HG03135 (cell line): Measurements from ENCODE around the gene ZWILCH.
"Not testable (repeated sequence)": the region's sequence is repeated elsewhere in the genome, so short reads cannot be mapped to it uniquely, and the experiment has no call there.

Experiments used
- ATAC-seq: cut with Tn5 transposase; IDR thresholded peaks from one replicate; pipeline ENCODE4 v1.9.1; 2021; ENCODE audit warnings: mild to moderate bottlenecking, moderate library complexity; ENCODE audit not compliant: unreplicated experiment

ZWILCH gene

DNA sequence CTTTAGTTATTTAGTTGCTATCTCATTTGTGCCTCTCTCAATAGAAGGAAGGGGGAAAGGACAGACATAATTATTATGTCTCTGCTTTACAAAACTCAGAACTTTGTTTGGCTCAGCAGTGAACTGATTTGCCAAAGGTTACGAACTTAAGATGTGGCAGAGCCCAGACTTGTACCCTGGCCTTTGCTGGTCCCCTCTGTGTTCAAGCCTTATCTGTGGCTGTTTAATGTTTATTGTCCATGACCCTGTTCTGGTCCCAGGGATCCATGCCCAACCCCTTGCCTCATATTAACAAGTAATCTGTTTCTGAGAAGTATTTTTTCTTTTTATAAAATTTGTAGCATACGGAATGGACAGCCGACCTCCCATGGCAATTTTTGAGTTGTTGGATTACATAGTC, 18.2 kb upstream of the ZWILCH start:
- ATAC-seq, result no peak

DNA sequence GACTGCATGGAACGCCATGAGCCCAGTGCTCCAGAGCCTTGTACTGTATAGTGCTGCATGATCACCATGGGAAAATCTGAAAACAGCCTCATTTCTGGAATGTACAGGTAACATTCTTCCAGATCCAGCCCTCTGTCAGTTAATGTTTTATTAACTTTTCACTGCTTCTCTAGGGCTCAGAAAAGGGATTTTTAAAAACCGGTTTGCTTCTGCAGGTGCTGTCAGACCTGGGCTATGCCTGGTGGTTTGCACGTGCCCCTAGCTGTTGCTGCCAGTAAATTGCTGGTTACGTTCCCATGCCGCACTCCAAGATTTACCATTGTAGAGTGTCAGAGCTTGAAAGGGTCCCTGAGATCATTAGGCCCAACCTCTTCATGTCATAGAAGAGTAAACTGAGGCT, 16.6 kb upstream of the ZWILCH start:
- ATAC-seq, result no peak

DNA sequence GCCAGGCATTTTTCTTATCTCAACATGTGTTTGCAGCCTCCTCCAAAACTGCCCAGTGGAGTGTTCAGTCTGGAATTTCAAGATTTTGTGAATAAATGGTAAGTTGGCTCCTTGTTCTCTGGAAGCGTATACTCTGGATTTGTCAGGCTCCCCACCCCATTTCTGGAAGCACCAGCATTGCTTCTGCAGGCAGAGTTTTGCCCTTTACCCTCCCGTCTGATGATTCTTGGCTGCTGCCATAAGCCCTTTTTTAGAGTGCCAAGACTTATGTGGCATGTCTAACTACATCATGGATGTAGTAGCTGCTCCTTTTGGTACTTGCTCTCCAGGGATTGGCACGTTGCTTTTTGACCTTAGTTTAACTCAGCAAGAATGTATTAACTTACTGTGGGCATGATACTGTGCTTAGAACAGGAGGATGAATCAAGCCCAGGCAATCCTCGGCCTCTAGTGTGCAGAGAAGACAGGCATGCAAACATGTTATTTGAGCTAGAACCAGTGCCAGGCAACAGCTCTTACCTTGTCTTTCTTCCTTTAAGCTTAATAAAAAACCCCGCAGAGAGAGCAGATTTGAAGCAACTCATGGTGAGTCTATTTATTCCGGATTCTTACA, 15.8 kb upstream of the ZWILCH start:
- no peak for ATAC-seq

DNA sequence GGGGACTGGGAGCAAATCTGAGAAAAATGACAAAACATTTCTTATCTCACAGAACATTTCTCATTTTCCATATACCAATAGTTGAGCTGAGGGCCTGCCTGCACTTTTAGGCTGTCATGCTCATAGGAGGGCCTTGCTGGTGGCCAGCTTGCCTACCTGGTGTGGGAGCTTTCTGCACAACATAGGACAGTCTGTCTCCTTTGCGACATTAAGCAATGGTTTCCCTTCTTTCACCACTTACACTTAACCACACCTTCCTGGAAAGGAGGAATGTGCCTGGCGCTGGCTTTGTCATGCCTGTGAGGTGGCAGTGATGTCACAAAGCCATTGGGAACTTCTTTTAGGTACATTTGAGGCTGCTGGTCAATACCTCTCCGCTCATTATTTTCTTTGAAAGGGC, 13.3 kb upstream of the ZWILCH start:
- ATAC-seq, result no peak

DNA sequence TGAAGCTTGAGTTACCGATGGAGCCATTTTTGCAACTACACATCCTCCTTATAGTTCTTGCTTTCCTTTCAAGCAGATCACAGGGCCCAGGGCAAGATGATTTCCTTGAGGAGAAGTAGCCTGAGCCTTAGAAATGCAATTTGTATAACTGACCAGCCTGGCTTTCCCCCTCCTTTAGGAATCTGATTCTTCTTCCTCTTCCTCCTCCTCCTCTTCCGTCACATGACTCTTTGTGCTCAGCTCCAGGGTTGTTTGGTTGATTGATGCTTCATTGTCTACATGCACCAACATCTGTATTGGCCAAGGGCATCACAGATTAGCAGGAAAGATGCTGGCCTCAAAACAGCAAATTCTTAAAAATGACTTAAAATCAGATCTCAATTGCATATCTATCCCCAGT, 10.9 kb upstream of the ZWILCH start:
- ATAC-seq, result no peak

DNA sequence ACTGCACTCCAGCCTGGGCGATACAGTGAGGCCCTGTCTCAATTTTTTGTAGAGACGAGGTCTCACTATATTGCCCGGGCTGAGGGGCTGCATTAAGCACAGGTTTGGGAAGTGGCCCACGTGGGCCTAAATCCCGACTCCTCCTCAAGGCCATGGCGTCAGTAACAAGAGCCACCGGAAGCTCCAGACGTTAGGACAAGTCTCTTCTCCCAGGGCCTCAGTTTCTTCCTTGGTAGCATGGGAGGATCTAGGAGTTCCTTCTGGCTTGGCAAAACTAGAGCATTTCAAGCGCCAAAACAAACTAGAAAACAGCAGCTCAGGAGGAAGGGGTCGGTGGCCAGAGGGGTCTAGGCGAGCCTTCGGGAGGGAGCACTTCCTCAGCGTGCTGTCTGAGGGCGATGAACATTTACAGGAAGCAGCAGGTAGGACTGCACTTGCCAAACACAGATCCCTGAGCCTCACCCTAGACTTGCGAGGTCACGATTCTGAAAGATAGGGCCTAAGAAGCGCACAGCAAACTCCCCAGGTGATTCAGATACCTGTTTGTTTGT, 8.1 kb upstream of the ZWILCH start:
- peak; percentile 10 for ATAC-seq

DNA sequence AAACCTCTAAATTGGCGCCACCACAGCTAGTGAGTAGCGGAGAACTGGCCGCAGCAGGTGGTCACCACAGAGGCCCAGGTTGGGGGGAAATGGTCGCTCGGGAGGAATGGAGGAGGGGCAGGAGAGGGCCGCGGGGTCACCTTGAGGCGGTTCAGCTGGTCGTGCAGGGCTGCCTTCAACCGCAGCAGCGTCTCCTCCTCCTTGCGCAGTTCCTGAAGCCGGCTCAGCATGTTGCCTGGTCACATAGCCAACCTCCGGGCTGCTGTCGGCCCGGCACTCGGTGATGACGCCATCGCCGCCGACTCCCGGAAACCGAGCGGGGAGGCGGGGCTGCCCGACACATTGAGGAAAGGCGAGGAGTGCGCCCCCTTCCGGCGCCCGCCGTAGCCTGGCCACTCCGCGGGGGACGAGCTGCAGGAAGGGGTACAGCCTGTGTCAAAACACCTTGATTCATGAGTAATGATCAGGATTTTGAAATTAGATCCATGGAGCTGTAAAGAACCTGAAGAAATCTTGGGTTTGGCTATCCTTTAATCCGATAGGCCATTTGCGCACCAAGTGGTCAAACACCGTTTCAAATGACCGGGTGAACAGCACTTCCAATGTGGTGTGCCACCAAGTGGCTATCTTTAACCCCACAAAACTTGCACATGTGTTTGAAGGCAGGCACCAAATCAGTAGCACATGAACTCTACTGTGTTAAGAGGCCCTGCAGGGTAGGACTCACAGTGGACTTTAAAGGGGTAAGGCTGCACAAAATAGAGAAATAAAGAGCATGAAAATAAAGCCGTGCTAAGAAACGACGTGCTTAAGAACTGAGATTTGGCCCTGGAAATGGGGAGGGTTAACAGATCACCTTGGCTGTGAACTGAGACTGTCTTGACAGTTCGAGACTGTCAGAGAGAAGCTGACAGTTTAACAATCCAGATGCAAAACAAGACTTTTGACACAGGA, 7.3 kb upstream of the ZWILCH start, which contains the start of gene SNAPC5:
Gene SNAPC5 (minus strand): TSS at position 261 of the 954 bp plus-strand sequence. CDS start 31 bp downstream, at position 230.
- ATAC-seq, result peak; percentile 84

DNA sequence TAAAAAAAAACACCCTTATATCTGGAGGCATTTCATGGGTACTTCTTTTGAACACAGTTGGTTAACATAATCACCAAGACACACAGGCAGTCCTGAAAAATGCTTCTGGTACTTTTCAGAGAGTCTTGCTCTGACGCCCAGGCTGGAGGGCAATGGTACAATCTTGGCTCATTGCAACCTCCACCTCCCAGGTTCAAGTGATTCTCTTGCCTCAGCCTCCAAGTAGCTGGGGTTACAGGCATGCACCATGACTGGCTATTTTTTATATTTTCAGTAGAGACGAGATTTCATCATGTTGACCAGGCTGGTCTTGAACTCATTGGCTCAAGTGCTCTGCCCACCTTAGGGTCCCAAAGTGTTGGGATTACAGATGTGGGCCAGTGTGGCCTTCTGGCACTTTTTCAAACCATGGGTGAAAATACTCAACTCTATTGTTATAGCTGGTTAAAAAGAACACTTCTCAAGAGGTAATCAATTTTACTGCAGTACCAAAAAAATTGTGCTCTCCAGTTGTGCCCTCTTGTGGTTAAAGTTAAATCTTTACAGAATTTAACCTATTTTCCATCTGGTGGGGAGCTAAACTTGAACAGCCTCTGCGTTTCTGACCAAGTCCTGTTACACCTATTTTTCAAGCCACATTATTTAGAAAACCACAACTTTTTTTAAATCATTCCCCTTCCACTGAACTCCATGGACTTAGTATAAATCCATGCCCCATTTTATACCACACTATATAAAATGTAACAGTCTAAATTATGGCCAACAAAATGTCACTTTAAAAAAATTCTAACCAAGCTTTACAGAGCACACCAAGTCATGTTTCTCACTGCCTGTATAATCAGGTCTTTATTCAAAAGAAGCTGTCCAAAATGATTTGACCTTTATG, 6.4 kb upstream of the ZWILCH start:
- no peak for ATAC-seq

DNA sequence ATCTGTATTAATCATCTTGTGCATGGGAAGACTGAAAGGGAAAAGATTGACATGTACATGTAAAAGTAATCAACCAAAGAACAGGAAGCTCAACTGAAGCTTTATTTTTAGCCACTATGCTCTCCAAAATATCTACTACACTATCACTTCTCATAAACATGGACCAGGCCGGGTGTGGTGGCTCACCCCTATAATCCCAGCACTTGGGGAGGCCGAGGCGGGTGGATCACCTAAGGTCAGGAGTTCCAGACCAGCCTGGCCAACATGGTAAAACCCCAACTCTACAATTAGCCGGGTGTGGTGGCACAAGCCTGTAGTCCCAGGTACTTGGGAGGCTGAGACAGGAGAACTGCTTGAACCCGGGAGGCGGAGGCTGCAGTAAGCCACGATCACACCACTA, 4.8 kb upstream of the ZWILCH start:
- ATAC-seq, result not testable (repeated sequence)

DNA sequence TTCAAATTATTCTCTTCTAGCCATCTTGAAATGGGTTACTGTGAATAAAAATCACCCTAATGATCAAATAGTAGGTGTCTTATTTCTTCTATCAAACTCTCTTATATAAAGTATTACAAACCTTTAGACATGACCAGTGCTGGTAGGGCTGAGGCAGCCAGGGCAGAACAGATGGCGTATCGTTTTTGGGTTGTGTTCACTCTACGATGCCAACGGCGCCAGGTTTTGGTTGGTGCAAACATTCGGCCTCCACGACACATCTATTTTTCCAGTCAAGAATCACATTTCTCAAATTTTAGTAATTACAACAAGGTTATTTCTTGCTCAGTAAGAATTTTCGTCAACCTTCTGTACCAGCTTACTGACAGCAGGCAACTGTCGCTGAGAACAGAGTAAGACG, 2.6 kb upstream of the ZWILCH start:
- no peak for ATAC-seq

DNA sequence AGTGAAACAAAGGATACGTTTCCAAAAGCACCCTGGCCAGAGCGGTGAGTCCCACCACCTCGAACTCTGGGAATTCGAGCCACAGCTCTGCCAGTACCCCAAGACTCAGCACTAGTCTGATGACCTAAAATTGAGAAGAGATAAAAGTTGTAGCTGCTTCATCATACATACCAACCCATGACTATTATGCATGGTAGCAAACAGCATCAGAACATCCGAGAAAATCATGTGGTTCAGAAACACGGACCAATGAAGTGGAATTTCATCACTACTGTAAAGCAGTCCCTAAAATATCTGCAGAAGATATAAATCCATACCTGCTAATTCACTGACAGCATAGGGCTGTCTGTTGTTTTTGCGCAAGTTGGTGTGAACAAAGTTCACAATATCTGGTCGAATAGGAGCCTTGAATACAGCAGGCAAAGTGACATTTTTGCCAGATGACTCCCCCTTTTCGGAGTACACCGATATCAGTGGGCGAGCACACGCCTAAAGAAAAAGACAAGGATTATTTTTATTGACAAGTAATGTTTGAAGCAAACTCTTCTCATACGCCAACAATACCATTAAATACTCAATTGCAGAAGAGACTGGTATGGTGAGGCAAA, 2.0 kb upstream of the ZWILCH start:
- ATAC-seq, result not testable (repeated sequence)

DNA sequence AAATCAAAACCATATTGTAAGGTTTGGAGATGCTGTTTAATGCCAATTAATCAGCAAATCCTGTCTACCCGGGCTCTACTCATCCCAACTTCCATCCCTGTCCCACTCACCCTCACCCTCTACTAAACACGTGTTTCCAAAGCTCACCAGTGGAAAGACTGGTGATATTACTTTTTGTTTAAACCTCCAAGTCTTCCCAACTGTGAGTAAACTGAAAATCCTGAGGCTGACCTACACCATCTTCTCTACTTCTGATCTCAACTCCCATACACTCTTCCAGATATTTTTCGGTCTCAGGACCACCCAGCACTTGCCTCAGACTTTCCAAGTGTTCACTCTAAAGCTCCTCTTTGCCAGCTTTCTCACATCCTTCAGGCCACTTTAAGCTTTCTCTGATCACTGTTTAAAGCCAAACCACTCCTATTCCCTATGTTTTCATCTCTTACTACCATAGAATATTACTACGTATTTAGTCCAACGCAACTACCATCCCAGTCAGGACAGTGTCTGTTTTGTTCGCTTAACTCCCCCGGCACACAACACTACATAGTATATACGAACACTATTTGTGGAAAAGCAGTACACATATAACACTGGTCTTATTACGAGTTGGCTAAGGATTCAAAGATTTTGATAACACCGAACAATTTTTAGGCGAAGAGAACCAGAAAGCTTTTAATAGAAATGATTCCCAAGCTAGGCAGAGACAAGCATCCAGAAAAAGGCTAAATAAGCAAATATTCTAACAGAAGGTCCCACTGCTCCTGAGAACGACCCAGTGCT, 1.2 kb upstream of the ZWILCH start:
- ATAC-seq, result no peak

DNA sequence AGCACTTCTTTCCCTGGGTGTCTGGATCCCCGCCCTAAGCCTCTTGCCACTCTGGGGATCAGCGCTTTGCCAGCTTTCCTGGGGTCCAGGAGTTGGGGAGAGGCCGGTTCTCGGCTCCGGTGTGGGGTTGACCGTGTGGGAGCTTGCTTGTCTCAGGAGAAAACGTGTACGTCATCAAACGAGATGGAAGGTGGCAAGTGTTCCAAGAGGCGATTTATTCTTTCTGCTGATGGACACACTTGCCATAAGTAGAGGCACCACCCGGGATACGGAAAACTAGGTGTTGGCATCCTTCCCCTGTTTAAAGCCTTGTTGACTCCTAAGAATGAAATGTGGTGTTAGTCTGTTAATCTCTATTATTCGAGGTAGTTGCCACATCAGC, 295 bp downstream of the ZWILCH start:
- no peak for ATAC-seq

DNA sequence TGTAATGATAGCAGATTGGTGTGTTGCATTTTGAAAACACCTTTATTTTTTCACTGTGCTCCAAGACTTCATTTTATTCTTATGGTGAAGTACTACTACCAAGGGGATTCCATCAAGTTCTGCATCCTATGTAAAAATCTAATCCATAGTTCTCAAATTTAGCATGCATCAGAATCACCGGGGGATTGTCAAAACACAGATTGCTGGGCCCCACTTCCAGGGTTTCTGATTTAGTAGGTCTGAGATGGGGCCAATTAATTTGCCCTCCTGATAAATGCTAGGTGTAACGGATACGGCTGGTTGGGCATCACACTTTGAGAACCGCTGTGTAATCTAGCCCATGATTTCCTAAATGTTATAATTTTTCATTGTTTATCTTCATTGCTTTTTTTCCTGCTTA, 692 bp downstream of the ZWILCH start:
- no peak for ATAC-seq

DNA sequence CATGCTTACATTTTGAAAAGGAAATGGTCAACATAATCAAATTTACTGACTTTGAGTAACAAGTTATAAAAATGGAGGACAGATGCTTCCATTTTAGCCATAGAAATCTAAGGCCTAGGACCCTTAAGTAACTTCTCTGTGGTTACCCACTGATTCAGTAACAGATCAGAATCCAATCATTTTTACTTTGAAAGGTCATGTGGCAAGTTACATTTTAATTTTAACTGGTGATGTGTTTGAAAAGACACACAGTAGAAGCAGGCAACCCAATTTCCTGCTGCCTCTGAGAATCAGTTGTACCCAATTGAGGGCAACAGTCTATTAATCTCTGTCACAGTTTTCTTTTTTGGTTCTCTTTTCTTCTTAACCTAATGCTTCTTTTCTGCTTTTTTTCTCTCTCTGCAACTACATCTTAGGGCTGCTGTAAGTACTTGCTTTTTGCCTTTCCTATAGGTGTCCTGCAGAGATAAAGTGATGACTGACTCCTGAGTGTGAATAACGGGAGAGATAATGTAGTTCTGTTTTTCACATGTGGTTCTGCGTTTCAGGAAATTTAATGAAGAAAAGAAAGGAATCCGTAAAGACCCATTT, 3.3 kb downstream of the ZWILCH start:
- ATAC-seq, result no peak

DNA sequence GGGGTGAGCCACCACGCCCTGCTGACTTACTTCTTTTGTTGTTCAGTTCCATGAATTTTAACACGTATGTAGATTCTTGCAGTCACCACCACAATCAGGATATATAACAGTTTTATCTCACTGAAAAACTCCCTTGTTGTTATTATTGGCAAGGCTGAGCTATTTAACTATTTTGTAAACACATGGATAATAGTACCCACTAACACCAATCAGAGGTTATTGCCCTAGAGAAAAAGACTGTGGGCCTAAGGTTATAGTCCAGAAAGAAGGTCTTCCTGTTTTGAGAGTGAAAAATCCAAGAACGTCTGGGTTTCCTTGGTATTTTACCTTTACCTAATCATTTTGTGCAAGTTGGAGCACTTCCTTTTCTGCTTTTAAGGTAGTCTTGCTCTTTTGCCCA, 9.5 kb downstream of the ZWILCH start:
- ATAC-seq, result no peak

DNA sequence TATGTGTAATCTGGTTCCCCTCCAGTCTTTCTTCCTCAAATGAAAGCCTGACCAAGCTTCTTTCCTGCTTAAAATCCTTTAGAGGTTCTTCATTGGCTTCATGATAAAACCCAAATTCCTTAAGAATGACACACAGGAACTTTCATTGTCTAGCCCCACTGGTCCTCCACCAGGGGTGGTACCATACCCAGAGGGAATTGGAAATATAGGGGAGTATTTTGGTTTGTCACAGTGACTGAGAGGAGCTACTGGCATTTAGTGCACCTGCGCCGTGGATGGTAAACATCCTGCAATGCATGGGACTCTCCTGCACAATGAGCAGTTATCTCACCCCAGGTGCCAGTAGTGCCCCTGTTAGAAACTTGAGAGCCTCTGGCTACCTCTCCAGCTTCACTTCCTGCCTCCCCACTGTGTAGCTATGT, 10.8 kb downstream of the ZWILCH start:
- no peak for ATAC-seq

DNA sequence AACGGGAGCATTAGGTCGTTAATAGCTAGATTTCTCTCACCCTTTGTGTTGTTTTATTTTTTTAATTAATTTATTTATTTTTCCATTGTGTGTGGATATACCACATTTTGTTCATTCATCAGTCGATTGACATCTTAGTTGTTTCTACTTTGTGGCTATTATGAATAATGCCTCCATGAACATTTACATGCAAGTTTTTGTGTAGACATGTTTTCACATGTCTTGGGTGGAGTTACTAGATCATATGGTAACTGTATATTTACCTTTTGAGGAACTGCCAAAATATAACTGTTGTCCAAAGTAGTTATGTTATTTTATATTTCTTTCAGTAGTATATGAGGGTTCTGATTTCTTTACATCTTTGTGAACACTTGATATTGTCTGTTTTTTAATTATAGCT, 18.8 kb downstream of the ZWILCH start:
- no peak for ATAC-seq

DNA sequence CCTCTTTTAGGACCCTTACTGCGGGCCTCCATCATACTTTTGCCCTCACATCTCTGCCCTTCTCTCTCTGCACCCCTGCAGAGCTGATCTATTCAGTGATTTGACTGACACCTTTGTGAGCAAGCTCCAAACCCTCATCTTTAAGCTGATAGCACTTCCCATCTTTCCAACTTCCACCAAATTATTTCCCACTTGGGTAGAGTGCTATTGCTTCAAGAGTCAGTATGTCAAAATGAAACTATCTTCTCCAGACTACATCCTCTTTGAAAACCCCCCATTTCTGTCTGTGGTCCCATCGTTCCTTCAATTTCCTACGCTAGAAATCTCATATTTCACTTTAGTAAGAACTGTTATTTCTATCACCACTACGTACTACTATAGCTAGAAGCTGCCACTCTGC, 19.7 kb downstream of the ZWILCH start:
- no peak for ATAC-seq
